ENCODE data around the gene DNM3. TPM values are rescaled to one million over a fixed set of nuclear protein-coding genes. Genes with fewer than 3 reads are reported as not detected.

The DNM3 gene
- total and polyA plus RNA-seq, 2 of the 8 experiments (the other 6 are each of a cell fraction or from before 2014, with no cell fraction given) = 2.0 to 8.5 TPM

- TF ChIP-seq ATF3 (IDR thresholded peaks at IDR 0.05; ENCODE audit: insufficient read depth, low read depth, low read length) (no peak), JUN (IDR thresholded peaks at IDR 0.05; ENCODE audit: low read depth, low read length) (no peak), YY1 (IDR thresholded peaks at IDR 0.05; ENCODE audit: low read depth, low read length) (no peak), CREB1 (IDR thresholded peaks at IDR 0.05) (no peak; the same call in 1 of the 2 replicates), CTCF (IDR thresholded peaks at IDR 0.05; ENCODE audit: control extremely low read depth in 1 of 3, insufficient read depth in 1 of 3, low read depth in 1 of 3, low read length in 3 of 3) (no peak), POLR2A (IDR thresholded peaks at IDR 0.05; ENCODE audit: control extremely low read depth in 1 of 2, low read depth in 2 of 2, low read length in 2 of 2) (peak; percentile 42 to 72), EGR1 (IDR thresholded peaks at IDR 0.05; ENCODE audit: borderline replicate concordance, low read depth, low read length) (no peak), PHF8 (conservative IDR thresholded peaks at IDR 0.05; ENCODE audit: low read depth, low read length) (peak; percentile 68; the same call in 1 of the 2 replicates), NRF1 (IDR thresholded peaks at IDR 0.05; ENCODE audit: low read depth, low read length) (peak; percentile 76), SP1 (IDR thresholded peaks at IDR 0.05; ENCODE audit: low read depth, low read length) (no peak), SIN3A (conservative IDR thresholded peaks at IDR 0.05 in 1 of 2, IDR thresholded peaks at IDR 0.05 in 1 of 2; ENCODE audit: low read depth in 1 of 2, low read length in 2 of 2) (peak; percentile 83 to 94; a peak in 3 of 4 replicates), RBBP5 (IDR thresholded peaks at IDR 0.05; ENCODE audit: borderline replicate concordance, low read depth, low read length) (peak; percentile 88; the same call in 1 of the 2 replicates), SRF (IDR thresholded peaks at IDR 0.05; ENCODE audit: low read depth, low read length) (no peak)
Observed at GRCh38 chr1:171841050-171841910, at the start of gene DNM3 (continued).

Data from H1 (cell line).